ENCODE data around the gene SH3BGRL2. TPM values are rescaled to one million over a fixed set of nuclear protein-coding genes. Genes with fewer than 3 reads are reported as not detected.
A peak's percentile ranks its signal among the peaks of the same experiment; 100 is the strongest.

SH3BGRL2 gene
- total RNA-seq, 4 donors from 2014 or later: 54.7 to 177 (median 128) TPM

DNA sequence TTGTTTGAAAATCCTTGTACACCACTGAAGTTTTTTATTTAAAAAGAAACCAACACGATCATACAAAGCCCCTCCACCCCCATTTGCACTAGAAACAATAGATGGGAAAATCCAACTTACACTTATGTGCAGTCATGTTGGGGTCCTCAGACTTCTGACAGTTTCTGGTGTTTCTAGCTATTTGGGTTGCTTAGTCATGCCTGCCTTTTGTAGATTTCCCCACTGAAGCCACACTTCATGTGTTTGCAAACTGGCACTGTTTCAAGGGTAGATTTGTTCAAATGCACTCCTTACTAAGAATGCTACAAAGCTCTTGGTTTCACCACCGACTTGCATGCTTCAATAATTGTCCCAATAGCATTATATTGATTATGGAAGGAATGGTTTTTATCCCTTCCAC, 1.5 kb downstream of the SH3BGRL2 start:
- peak overlapping the region; percentile 92 to 98 (median 96) for H3K27ac ChIP-seq
- intact Hi-C loops (cut with DNase I; ENCODE audit: low total_unique reads): no loop called here
- DNase-seq: no peak
- WGBS, 2 donors (ENCODE audit: low coverage in 1 of 2): 38 to 60% methylated on average over 1 to 2 of the region's 2 CpGs
- TF ChIP-seq POLR2A (IDR thresholded peaks at IDR 0.05) (no peak), POLR2AphosphoS5 (IDR thresholded peaks at IDR 0.05) (no peak), EP300 (IDR thresholded peaks at IDR 0.05; ENCODE audit: low read depth) (no peak)
- TF ChIP-seq, protein P1, sequence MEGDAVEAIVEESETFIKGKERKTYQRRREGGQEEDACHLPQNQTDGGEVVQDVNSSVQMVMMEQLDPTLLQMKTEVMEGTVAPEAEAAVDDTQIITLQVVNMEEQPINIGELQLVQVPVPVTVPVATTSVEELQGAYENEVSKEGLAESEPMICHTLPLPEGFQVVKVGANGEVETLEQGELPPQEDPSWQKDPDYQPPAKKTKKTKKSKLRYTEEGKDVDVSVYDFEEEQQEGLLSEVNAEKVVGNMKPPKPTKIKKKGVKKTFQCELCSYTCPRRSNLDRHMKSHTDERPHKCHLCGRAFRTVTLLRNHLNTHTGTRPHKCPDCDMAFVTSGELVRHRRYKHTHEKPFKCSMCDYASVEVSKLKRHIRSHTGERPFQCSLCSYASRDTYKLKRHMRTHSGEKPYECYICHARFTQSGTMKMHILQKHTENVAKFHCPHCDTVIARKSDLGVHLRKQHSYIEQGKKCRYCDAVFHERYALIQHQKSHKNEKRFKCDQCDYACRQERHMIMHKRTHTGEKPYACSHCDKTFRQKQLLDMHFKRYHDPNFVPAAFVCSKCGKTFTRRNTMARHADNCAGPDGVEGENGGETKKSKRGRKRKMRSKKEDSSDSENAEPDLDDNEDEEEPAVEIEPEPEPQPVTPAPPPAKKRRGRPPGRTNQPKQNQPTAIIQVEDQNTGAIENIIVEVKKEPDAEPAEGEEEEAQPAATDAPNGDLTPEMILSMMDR (IDR thresholded peaks at IDR 0.05): no peak
- no peaks in the 10 kb centered on the region for H3K9me3 ChIP-seq
- no peaks in the 10 kb centered on the region for H3K36me3 ChIP-seq
- peak overlapping the region in 3 of 4 donors; percentile 62 to 97 (median 83) for H3K4me3 ChIP-seq
- peaks cover 0 to 48% (median 20%) of the 10 kb centered on the region in 4 donors for H3K4me1 ChIP-seq
- in situ Hi-C loops (cut with MboI; ENCODE audit: low pct_ligation_motif_present in 1 of 4, low pct_unique_long_range_greater_than_20kb in 1 of 4, low sequenced_read_pairs in 3 of 4): no loop called here
- no peaks in the 10 kb centered on the region for H3K27me3 ChIP-seq

- H3K27ac ChIP-seq: peak overlapping the region in 1 of 4 donors; percentile 2
- no peaks in the 10 kb centered on the region for H3K9me3 ChIP-seq
- 72 to 75% methylated on average over 2 of the region's 2 CpGs for WGBS, 2 donors (ENCODE audit: low coverage in 1 of 2)
- TF ChIP-seq POLR2A (IDR thresholded peaks at IDR 0.05): no peak
- no peak for TF ChIP-seq POLR2AphosphoS5 (IDR thresholded peaks at IDR 0.05)
- TF ChIP-seq EP300 (IDR thresholded peaks at IDR 0.05; ENCODE audit: low read depth): no peak
- TF ChIP-seq, protein P1 (IDR thresholded peaks at IDR 0.05): no peak
- peaks cover 0 to 41% (median 17%) of the 10 kb centered on the region in 4 donors for H3K4me1 ChIP-seq
- H3K27me3 ChIP-seq: no peaks in the 10 kb centered on the region
- H3K36me3 ChIP-seq: no peaks in the 10 kb centered on the region
- no peak overlapping the region for H3K4me3 ChIP-seq
- intact Hi-C loops (cut with DNase I; ENCODE audit: low total_unique reads): no loop called here
- in situ Hi-C loops (cut with MboI; ENCODE audit: low pct_ligation_motif_present in 1 of 4, low pct_unique_long_range_greater_than_20kb in 1 of 4, low sequenced_read_pairs in 3 of 4): no loop called here
- no peak for DNase-seq
Observed at GRCh38 chr6:79634491-79635231, 3.5 kb downstream of the SH3BGRL2 start.

- Histone ChIP-seq H3K4me1 (peaks cover 0 to 39% (median 17%) of the 10 kb centered on the region in 4 donors), H3K9me3 (no peaks in the 10 kb centered on the region), H3K27ac (peak overlapping the region in 1 of 4 donors; percentile 2), H3K4me3 (no peak overlapping the region), H3K27me3 (no peaks in the 10 kb centered on the region), H3K36me3 (no peaks in the 10 kb centered on the region)
- in situ Hi-C loops (cut with MboI; ENCODE audit: low pct_ligation_motif_present in 1 of 4, low pct_unique_long_range_greater_than_20kb in 1 of 4, low sequenced_read_pairs in 3 of 4): no loop called here
- TF ChIP-seq, protein P1 (IDR thresholded peaks at IDR 0.05): no peak
- TF ChIP-seq POLR2AphosphoS5 (IDR thresholded peaks at IDR 0.05): no peak
- intact Hi-C loops (cut with DNase I; ENCODE audit: low total_unique reads): no loop called here
- DNase-seq: no peak
- WGBS, 2 donors (ENCODE audit: low coverage in 1 of 2): 73 to 84% methylated on average over 2 of the region's 2 CpGs
Observed at GRCh38 chr6:79635232-79635543, 4.1 kb downstream of the SH3BGRL2 start.

DNA sequence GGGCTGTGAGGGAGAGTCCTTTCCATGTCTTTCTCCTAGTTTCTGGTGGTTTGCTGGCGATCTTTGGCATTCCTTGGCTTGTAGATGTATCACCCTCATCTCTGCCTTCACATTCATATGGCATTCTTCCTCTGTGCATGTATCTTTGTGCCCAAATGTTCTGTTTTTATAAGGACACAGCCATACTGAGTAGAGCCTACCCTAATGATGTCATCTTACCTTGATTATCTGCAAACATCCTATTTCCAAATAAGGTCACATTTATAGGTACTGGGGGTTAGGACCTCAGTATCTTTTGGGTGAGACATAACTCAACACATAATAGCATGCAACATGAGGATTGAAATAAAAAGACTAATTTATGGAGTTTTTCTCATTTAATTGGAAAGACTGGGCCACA, 5.5 kb downstream of the SH3BGRL2 start:
- H3K27ac ChIP-seq: no peak overlapping the region
- no peak overlapping the region for H3K4me3 ChIP-seq
- H3K9me3 ChIP-seq: no peaks in the 10 kb centered on the region
- intact Hi-C loops (cut with DNase I; ENCODE audit: low total_unique reads) (no loop called here), in situ Hi-C loops (cut with MboI; ENCODE audit: low pct_ligation_motif_present in 1 of 4, low pct_unique_long_range_greater_than_20kb in 1 of 4, low sequenced_read_pairs in 3 of 4) (no loop called here)
- H3K36me3 ChIP-seq: no peaks in the 10 kb centered on the region
- WGBS, 2 donors (ENCODE audit: low coverage in 1 of 2): 64 to 88% methylated on average over 1 of the region's 1 CpG
- no peaks in the 10 kb centered on the region for H3K27me3 ChIP-seq
- TF ChIP-seq, protein P1 (IDR thresholded peaks at IDR 0.05): no peak
- no peak for TF ChIP-seq POLR2AphosphoS5 (IDR thresholded peaks at IDR 0.05)
- TF ChIP-seq EP300 (IDR thresholded peaks at IDR 0.05; ENCODE audit: low read depth): no peak
- DNase-seq: no peak
- H3K4me1 ChIP-seq: peaks cover 0 to 34% (median 11%) of the 10 kb centered on the region in 4 donors
